Heart left ventricle (tissue), 13 donors: ENCODE data around the gene EHD2.
"Not testable (repeated sequence)": the region's sequence is repeated elsewhere in the genome, so short reads cannot be mapped to it uniquely, and the experiment has no call there.

Experiments used
- POLR2A ChIP-seq, 2 donors: fragments of 450-650 bp; IDR thresholded peaks; one replicate each; pipeline ENCODE4 v1.6.1; 2017; ENCODE audit warnings: antibody characterized with exemption in 2 of 2, mild to moderate bottlenecking in 2 of 2, moderate library complexity in 2 of 2
- TF ChIP-seq, protein P1 (sequence below), 12 donors: fragments of 200-600 bp; sonication (generic) in 4 of 12; IDR thresholded peaks; one replicate each; pipeline versions ENCODE4 v1.5.0 to v1.8.0; 2018 to 2022; ENCODE audit warnings: antibody characterized with exemption in 12 of 12, mild to moderate bottlenecking in 5 of 12
- donor health status: ischemic (EF 13 %, LVEDD 7.1; RV severe dilation, severe dysfunction).
- donor health status: DM: no; HTN: yes; CAD: no.
- donor health status: DM: no; HTN: no; CAD: no.
- donor health status: ischemic (EF 25% LVEDD 6.9; RV normal size, moderate dysfunction).
- donor health status: ischemic (EF 25% LVEDD 5.7; RV mildly dilated, moderate dysfunction).
- donor health status: ischemic (EF 35%, LVEDD 5.7; RV mildly dilated, moderate dysfunction).
- donor health status: nonischemic (EF 11% LVEDD 7.7; RV severe dilation, severe dysfunction).
- donor health status: DM: yes; HTN: yes; CAD: no.
- donor health status: PGD.
- donor health status: ischemic (EF 29% LVEDD 5.4; RV normal size, mild dysfunction).
- donor health status: nonischemic (EF 23%, LVEDD 6.1; RV moderate dilation, normal function).

DNA sequence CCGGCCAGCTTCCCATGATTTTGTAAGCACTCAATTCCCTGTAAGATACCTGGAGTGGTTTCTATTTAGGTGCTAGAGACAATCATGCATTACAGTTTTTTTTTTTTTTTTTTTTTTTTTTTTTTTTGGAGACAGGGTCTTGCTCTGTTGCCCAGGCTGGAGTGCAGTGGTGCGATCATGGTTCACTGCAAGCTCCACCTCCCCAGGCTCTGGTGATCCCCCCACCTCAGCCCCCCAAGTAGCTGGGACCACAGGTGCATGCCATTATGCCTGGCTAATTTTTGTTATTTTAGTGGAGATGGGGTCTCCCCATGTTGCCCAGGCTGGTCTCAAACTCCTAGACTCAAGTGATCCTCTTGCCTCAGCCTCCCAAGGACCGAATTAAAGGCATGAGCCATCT, 51.5 kb downstream of the EHD2 start:
- TF ChIP-seq, protein P1, sequence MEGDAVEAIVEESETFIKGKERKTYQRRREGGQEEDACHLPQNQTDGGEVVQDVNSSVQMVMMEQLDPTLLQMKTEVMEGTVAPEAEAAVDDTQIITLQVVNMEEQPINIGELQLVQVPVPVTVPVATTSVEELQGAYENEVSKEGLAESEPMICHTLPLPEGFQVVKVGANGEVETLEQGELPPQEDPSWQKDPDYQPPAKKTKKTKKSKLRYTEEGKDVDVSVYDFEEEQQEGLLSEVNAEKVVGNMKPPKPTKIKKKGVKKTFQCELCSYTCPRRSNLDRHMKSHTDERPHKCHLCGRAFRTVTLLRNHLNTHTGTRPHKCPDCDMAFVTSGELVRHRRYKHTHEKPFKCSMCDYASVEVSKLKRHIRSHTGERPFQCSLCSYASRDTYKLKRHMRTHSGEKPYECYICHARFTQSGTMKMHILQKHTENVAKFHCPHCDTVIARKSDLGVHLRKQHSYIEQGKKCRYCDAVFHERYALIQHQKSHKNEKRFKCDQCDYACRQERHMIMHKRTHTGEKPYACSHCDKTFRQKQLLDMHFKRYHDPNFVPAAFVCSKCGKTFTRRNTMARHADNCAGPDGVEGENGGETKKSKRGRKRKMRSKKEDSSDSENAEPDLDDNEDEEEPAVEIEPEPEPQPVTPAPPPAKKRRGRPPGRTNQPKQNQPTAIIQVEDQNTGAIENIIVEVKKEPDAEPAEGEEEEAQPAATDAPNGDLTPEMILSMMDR (IDR thresholded peaks at IDR 0.05) = not testable (repeated sequence)
- TF ChIP-seq POLR2A (IDR thresholded peaks at IDR 0.05) = not testable (repeated sequence)
